ENCODE measurements around the gene PLAC8. TPM values are rescaled to one million over a fixed set of nuclear protein-coding genes. Genes with fewer than 3 reads are reported as not detected.
A peak's percentile ranks its signal among the peaks of the same experiment; 100 is the strongest.
"Not testable (repeated sequence)": the region's sequence is repeated elsewhere in the genome, so short reads cannot be mapped to it uniquely, and the experiment has no call there.

Gene PLAC8
- total RNA-seq = 10 to 100 TPM in 1 of 8 experiments, 1 to 10 TPM in 2, under 1 TPM in 3, not detected in 2; 0.55 to 13.1 (median 1.5) TPM

- Histone ChIP-seq H3K4me1 (replicated peaks in 1 of 2) (no peaks in the 10 kb centered on the region), H3K4me3 (no peak within 1 kb of the TSS), H3K27ac (no peak within 1 kb of the TSS)
- in situ Hi-C loops (cut with MboI; ENCODE audit: low pct_unique_long_range_greater_than_20kb in 2 of 9, low sequenced_read_pairs in 9 of 9, unreplicated experiment in 9 of 9) = no loop called here
- no peak for ATAC-seq (replicated peaks in 6 of 8)
- WGBS, 10 experiments = 32 to 89% (median 60%) methylated on average over 1 to 5 of the region's 5 CpGs
These were observed at the start of gene PLAC8 for GRCh38 chr4:83114576-83114975. TSS of gene PLAC8 (minus strand) at chr4:83114729. CDS start at chr4:83107921, 6,808 bp downstream.

- H3K4me1 ChIP-seq (replicated peaks in 1 of 2) = no peaks in the 10 kb centered on the region
- in situ Hi-C loops (cut with MboI; ENCODE audit: low pct_unique_long_range_greater_than_20kb in 2 of 9, low sequenced_read_pairs in 9 of 9, unreplicated experiment in 9 of 9) = no loop called here
- no peak overlapping the region for H3K27ac ChIP-seq
- no peak for ATAC-seq (replicated peaks in 6 of 8)
- no peak overlapping the region for H3K4me3 ChIP-seq
- 64 to 100% (median 91%) methylated on average over 1 to 2 of the region's 2 CpGs; no CpG with 5 or more reads in 1 of the 10 experiments for WGBS, 10 experiments
These were observed 38.9 kb upstream of the PLAC8 start for GRCh38 chr4:83153417-83153816.

GRCh38 chr4:83152746-83153145 is 38.2 kb upstream of the PLAC8 start:
- H3K4me3 ChIP-seq = no peak overlapping the region
- ATAC-seq (replicated peaks in 6 of 8) = no peak
- whole genome bisulfite sequencing, 10 experiments = 18 to 86% (median 68%) methylated on average over 1 to 6 of the region's 6 CpGs
- in situ Hi-C loops (cut with MboI; ENCODE audit: low pct_unique_long_range_greater_than_20kb in 2 of 9, low sequenced_read_pairs in 9 of 9, unreplicated experiment in 9 of 9) = no loop called here
- H3K27ac ChIP-seq = no peak overlapping the region
- no peaks in the 10 kb centered on the region for H3K4me1 ChIP-seq (replicated peaks in 1 of 2)

- in situ Hi-C loops (cut with MboI; ENCODE audit: low pct_unique_long_range_greater_than_20kb in 2 of 9, low sequenced_read_pairs in 9 of 9, unreplicated experiment in 9 of 9) = no loop called here
- Histone ChIP-seq H3K27ac (no peak overlapping the region), H3K4me1 (replicated peaks in 1 of 2) (no peaks in the 10 kb centered on the region), H3K4me3 (no peak overlapping the region)
- no peak for ATAC-seq (replicated peaks in 6 of 8)
These were observed 37.1 kb upstream of the PLAC8 start for GRCh38 chr4:83151651-83152050.

GRCh38 chr4:83150653-83151330 is 36.3 kb upstream of the PLAC8 start:
- no peak overlapping the region for H3K4me3 ChIP-seq
- H3K27ac ChIP-seq = no peak overlapping the region
- no peaks in the 10 kb centered on the region for H3K4me1 ChIP-seq (replicated peaks in 1 of 2)
- in situ Hi-C loops (cut with MboI; ENCODE audit: low pct_unique_long_range_greater_than_20kb in 2 of 9, low sequenced_read_pairs in 9 of 9, unreplicated experiment in 9 of 9) = no loop called here
- no peak for ATAC-seq (replicated peaks in 6 of 8)
- WGBS, 10 experiments = 33 to 100% (median 86%) methylated on average over 1 to 5 of the region's 8 CpGs; no CpG with 5 or more reads in 1 of the 10 experiments

- Histone ChIP-seq H3K4me1 (replicated peaks in 1 of 2) (no peaks in the 10 kb centered on the region), H3K27ac (no peak overlapping the region), H3K4me3 (no peak overlapping the region)
- 22 to 96% (median 57%) methylated on average over 3 to 8 of the region's 11 CpGs; no CpG with 5 or more reads in 1 of the 10 experiments for WGBS, 10 experiments
- in situ Hi-C loops (cut with MboI; ENCODE audit: low pct_unique_long_range_greater_than_20kb in 2 of 9, low sequenced_read_pairs in 9 of 9, unreplicated experiment in 9 of 9) = no loop called here
- no peak for ATAC-seq (replicated peaks in 6 of 8)
These were observed 35.5 kb upstream of the PLAC8 start for GRCh38 chr4:83149865-83150652.

- in situ Hi-C loops (cut with MboI; ENCODE audit: low pct_unique_long_range_greater_than_20kb in 2 of 9, low sequenced_read_pairs in 9 of 9, unreplicated experiment in 9 of 9) = no loop called here
- H3K4me3 ChIP-seq = no peak overlapping the region
- no peak overlapping the region for H3K27ac ChIP-seq
- 71 to 100% (median 87%) methylated on average over 1 to 2 of the region's 2 CpGs; no CpG with 5 or more reads in 4 of the 10 experiments for WGBS, 10 experiments
- H3K4me1 ChIP-seq (replicated peaks in 1 of 2) = no peaks in the 10 kb centered on the region
- ATAC-seq (replicated peaks in 6 of 8) = no peak
These were observed 32.3 kb upstream of the PLAC8 start for GRCh38 chr4:83146841-83147240.

- not testable (repeated sequence) for ATAC-seq (replicated peaks in 6 of 8)
- WGBS, 10 experiments = 73 to 100% (median 78%) methylated on average over 1 to 4 of the region's 5 CpGs; no CpG with 5 or more reads in 6 of the 10 experiments
These were observed 31.2 kb upstream of the PLAC8 start for GRCh38 chr4:83145776-83146175.

GRCh38 chr4:83139514-83140156 is 25.1 kb upstream of the PLAC8 start:
- in situ Hi-C loops (cut with MboI; ENCODE audit: low pct_unique_long_range_greater_than_20kb in 2 of 9, low sequenced_read_pairs in 9 of 9, unreplicated experiment in 9 of 9) = no loop called here
- no peaks in the 10 kb centered on the region for H3K4me1 ChIP-seq (replicated peaks in 1 of 2)
- ATAC-seq (replicated peaks in 6 of 8) = peak in 1 of 8 experiments; percentile 65
- no peak overlapping the region for H3K27ac ChIP-seq
- 44 to 100% (median 66%) methylated on average over 2 to 3 of the region's 3 CpGs; no CpG with 5 or more reads in 2 of the 10 experiments for WGBS, 10 experiments
- no peak overlapping the region for H3K4me3 ChIP-seq

More at GRCh38 chr4:83145776-83146175, 31.2 kb upstream of the PLAC8 start:
- in situ Hi-C loops (cut with MboI; ENCODE audit: low pct_unique_long_range_greater_than_20kb in 2 of 9, low sequenced_read_pairs in 9 of 9, unreplicated experiment in 9 of 9); H3K4me3 ChIP-seq; H3K27ac ChIP-seq; H3K4me1 ChIP-seq (replicated peaks in 1 of 2): not testable (repeated sequence)

- in situ Hi-C loops (cut with MboI; ENCODE audit: low pct_unique_long_range_greater_than_20kb in 2 of 9, low sequenced_read_pairs in 9 of 9, unreplicated experiment in 9 of 9) = no loop called here
- WGBS, 10 experiments = 7 to 95% (median 75%) methylated on average over 2 to 4 of the region's 4 CpGs; no CpG with 5 or more reads in 1 of the 10 experiments
These were observed 24.4 kb upstream of the PLAC8 start for GRCh38 chr4:83138946-83139345.

GRCh38 chr4:83132065-83132464 is 17.5 kb upstream of the PLAC8 start:
- Histone ChIP-seq H3K27ac (no peak overlapping the region), H3K4me1 (replicated peaks in 1 of 2) (no peaks in the 10 kb centered on the region), H3K4me3 (no peak overlapping the region)
- WGBS, 10 experiments = 63 to 100% (median 87%) methylated on average over 1 of the region's 1 CpG; no CpG with 5 or more reads in 2 of the 10 experiments
- in situ Hi-C loops (cut with MboI; ENCODE audit: low pct_unique_long_range_greater_than_20kb in 2 of 9, low sequenced_read_pairs in 9 of 9, unreplicated experiment in 9 of 9) = no loop called here
- ATAC-seq (replicated peaks in 6 of 8) = no peak

More at GRCh38 chr4:83138946-83139345, 24.4 kb upstream of the PLAC8 start:
- no peak for ATAC-seq (replicated peaks in 6 of 8)
- no peak overlapping the region for H3K4me3 ChIP-seq
- no peaks in the 10 kb centered on the region for H3K4me1 ChIP-seq (replicated peaks in 1 of 2)
- no peak overlapping the region for H3K27ac ChIP-seq

GRCh38 chr4:83129264-83129663 is 14.7 kb upstream of the PLAC8 start:
- WGBS, 10 experiments = 77 to 100% (median 87%) methylated on average over 1 to 2 of the region's 2 CpGs; no CpG with 5 or more reads in 5 of the 10 experiments
- Histone ChIP-seq H3K4me3 (no peak overlapping the region), H3K27ac (no peak overlapping the region), H3K4me1 (replicated peaks in 1 of 2) (no peaks in the 10 kb centered on the region)
- no peak for ATAC-seq (replicated peaks in 6 of 8)
- in situ Hi-C loops (cut with MboI; ENCODE audit: low pct_unique_long_range_greater_than_20kb in 2 of 9, low sequenced_read_pairs in 9 of 9, unreplicated experiment in 9 of 9) = no loop called here
